ENCODE results near the gene KRTAP5-7.
A peak's percentile ranks its signal among the peaks of the same experiment; 100 is the strongest.

KRTAP5-7 gene

GRCh38 chr11:71498091-71498490 lies 29.0 kb upstream of the KRTAP5-7 start:
- Histone ChIP-seq H3K4me1 (ENCODE audit: control insufficient read depth, insufficient read depth, low read depth, low read length) (peaks cover 3% of the 10 kb centered on the region), H3K9me3 (ENCODE audit: control insufficient read depth, low read length) (peaks cover 4% of the 10 kb centered on the region), H2BK5ac (ENCODE audit: low read depth, low read length, poor library complexity, severe bottlenecking) (no peak overlapping the region), H2AFZ (ENCODE audit: low read depth, low read length) (no peak overlapping the region), H3K9ac (ENCODE audit: low read length) (no peak overlapping the region), H2AK5ac (ENCODE audit: low read length, severe bottlenecking) (no peak overlapping the region), H3K27ac (ENCODE audit: low read length, poor library complexity, severe bottlenecking) (no peak overlapping the region), H2BK120ac (ENCODE audit: low read depth, low read length) (no peak overlapping the region), H4K8ac (ENCODE audit: low read length) (no peak overlapping the region), H4K91ac (ENCODE audit: low read length) (no peak overlapping the region), H3K4me3 (ENCODE audit: insufficient read depth in 1 of 2, low read depth in 1 of 2, low read length in 2 of 2) (no peak overlapping the region), H3K4ac (ENCODE audit: low read depth in 1 of 2, low read length in 2 of 2) (no peak overlapping the region), H3K23ac (ENCODE audit: low read length in 2 of 2) (no peak overlapping the region), H3K4me2 (ENCODE audit: low read length, poor library complexity, severe bottlenecking) (no peak overlapping the region), H3K18ac (ENCODE audit: low read depth in 1 of 2, low read length in 2 of 2) (no peak overlapping the region), H3K27me3 (ENCODE audit: control insufficient read depth in 1 of 2, insufficient read depth in 1 of 2, low read length in 2 of 2) (no peaks in the 10 kb centered on the region), H3K36me3 (ENCODE audit: control insufficient read depth in 1 of 2, insufficient read depth in 2 of 2, low read depth in 1 of 2, low read length in 2 of 2) (peaks cover 75 to 83% of the 10 kb centered on the region in 2 experiments), H3K14ac (ENCODE audit: low read length in 2 of 2) (no peak overlapping the region), H2BK12ac (ENCODE audit: low read length in 2 of 2) (no peak overlapping the region), H3K79me1 (replicated peaks; ENCODE audit: low read length, poor library complexity, severe bottlenecking) (peaks cover 17% of the 10 kb centered on the region), H2BK15ac (ENCODE audit: low read depth, poor library complexity, severe bottlenecking) (no peak overlapping the region)
- no peak for DNase-seq
- 98% methylated on average over 19 of the region's 19 CpGs for WGBS

- H2BK12ac ChIP-seq (ENCODE audit: low read length in 2 of 2) = no peak overlapping the region
- no peak overlapping the region for H2BK5ac ChIP-seq (ENCODE audit: low read depth, low read length, poor library complexity, severe bottlenecking)
- H4K8ac ChIP-seq (ENCODE audit: low read length) = no peak overlapping the region
- H3K23ac ChIP-seq (ENCODE audit: low read length in 2 of 2) = no peak overlapping the region
- H3K4me2 ChIP-seq (ENCODE audit: low read length, poor library complexity, severe bottlenecking) = no peak overlapping the region
- H3K18ac ChIP-seq (ENCODE audit: low read depth in 1 of 2, low read length in 2 of 2) = no peak overlapping the region
- H3K4me3 ChIP-seq (ENCODE audit: insufficient read depth in 1 of 2, low read depth in 1 of 2, low read length in 2 of 2) = no peak overlapping the region
- H2BK120ac ChIP-seq (ENCODE audit: low read depth, low read length) = no peak overlapping the region
- no peak overlapping the region for H2AFZ ChIP-seq (ENCODE audit: low read depth, low read length)
- H4K91ac ChIP-seq (ENCODE audit: low read length) = no peak overlapping the region
- H3K36me3 ChIP-seq (ENCODE audit: control insufficient read depth in 1 of 2, insufficient read depth in 2 of 2, low read depth in 1 of 2, low read length in 2 of 2) = peaks cover 79 to 86% of the 10 kb centered on the region in 2 experiments
- peaks cover 4% of the 10 kb centered on the region for H3K9me3 ChIP-seq (ENCODE audit: control insufficient read depth, low read length)
- WGBS = 74% methylated on average over 10 of the region's 13 CpGs
- peaks cover 16% of the 10 kb centered on the region for H3K79me1 ChIP-seq (replicated peaks; ENCODE audit: low read length, poor library complexity, severe bottlenecking)
- no peak overlapping the region for H3K27ac ChIP-seq (ENCODE audit: low read length, poor library complexity, severe bottlenecking)
- no peak overlapping the region for H3K14ac ChIP-seq (ENCODE audit: low read length in 2 of 2)
- no peak overlapping the region for H2AK5ac ChIP-seq (ENCODE audit: low read length, severe bottlenecking)
- H3K27me3 ChIP-seq (ENCODE audit: control insufficient read depth in 1 of 2, insufficient read depth in 1 of 2, low read length in 2 of 2) = no peaks in the 10 kb centered on the region
- no peak overlapping the region for H3K9ac ChIP-seq (ENCODE audit: low read length)
- H3K4me1 ChIP-seq (ENCODE audit: control insufficient read depth, insufficient read depth, low read depth, low read length) = peaks cover 3% of the 10 kb centered on the region
- no peak overlapping the region for H3K4ac ChIP-seq (ENCODE audit: low read depth in 1 of 2, low read length in 2 of 2)
- no peak overlapping the region for H2BK15ac ChIP-seq (ENCODE audit: low read depth, poor library complexity, severe bottlenecking)
- DNase-seq = peak; percentile 45
Measured at GRCh38 chr11:71499125-71499524, 27.9 kb upstream of the KRTAP5-7 start.

DNA sequence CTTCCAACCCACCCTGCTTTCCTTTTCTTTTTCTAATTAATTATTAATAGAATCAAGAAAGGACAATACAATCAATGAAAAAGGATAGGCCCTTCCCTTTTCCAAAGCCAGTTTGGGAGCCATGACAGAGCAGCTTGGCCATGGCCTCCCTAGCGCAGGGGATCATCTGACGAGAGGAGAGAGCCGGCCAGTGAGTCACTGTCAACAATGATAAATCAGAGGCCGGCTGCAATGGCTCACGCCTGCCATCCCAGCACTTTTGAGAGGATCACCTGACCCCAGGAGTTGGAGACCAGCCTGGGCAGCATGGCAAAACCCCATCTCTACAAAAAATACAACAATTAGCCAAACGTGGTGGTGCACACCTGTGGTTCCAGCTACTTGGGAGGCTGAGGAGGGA lies 27.5 kb upstream of the KRTAP5-7 start:
- peaks cover 5% of the 10 kb centered on the region for H3K4me1 ChIP-seq (ENCODE audit: control insufficient read depth, insufficient read depth, low read depth, low read length)
- H2AK5ac ChIP-seq (ENCODE audit: low read length, severe bottlenecking) = no peak overlapping the region
- no peak overlapping the region for H4K8ac ChIP-seq (ENCODE audit: low read length)
- no peak overlapping the region for H3K18ac ChIP-seq (ENCODE audit: low read depth in 1 of 2, low read length in 2 of 2)
- H3K79me1 ChIP-seq (replicated peaks; ENCODE audit: low read length, poor library complexity, severe bottlenecking) = peaks cover 16% of the 10 kb centered on the region
- H2BK15ac ChIP-seq (ENCODE audit: low read depth, poor library complexity, severe bottlenecking) = no peak overlapping the region
- H3K4me2 ChIP-seq (ENCODE audit: low read length, poor library complexity, severe bottlenecking) = no peak overlapping the region
- no peak overlapping the region for H3K9ac ChIP-seq (ENCODE audit: low read length)
- no peak overlapping the region for H3K4ac ChIP-seq (ENCODE audit: low read depth in 1 of 2, low read length in 2 of 2)
- H2BK120ac ChIP-seq (ENCODE audit: low read depth, low read length) = no peak overlapping the region
- H2AFZ ChIP-seq (ENCODE audit: low read depth, low read length) = no peak overlapping the region
- no peak overlapping the region for H2BK5ac ChIP-seq (ENCODE audit: low read depth, low read length, poor library complexity, severe bottlenecking)
- H3K14ac ChIP-seq (ENCODE audit: low read length in 2 of 2) = no peak overlapping the region
- DNase-seq = peak; percentile 7
- H3K27ac ChIP-seq (ENCODE audit: low read length, poor library complexity, severe bottlenecking) = no peak overlapping the region
- peaks cover 4% of the 10 kb centered on the region for H3K9me3 ChIP-seq (ENCODE audit: control insufficient read depth, low read length)
- 71% methylated on average over 6 of the region's 6 CpGs for WGBS
- no peak overlapping the region for H4K91ac ChIP-seq (ENCODE audit: low read length)
- no peak overlapping the region for H2BK12ac ChIP-seq (ENCODE audit: low read length in 2 of 2)
- H3K23ac ChIP-seq (ENCODE audit: low read length in 2 of 2) = no peak overlapping the region
- no peaks in the 10 kb centered on the region for H3K27me3 ChIP-seq (ENCODE audit: control insufficient read depth in 1 of 2, insufficient read depth in 1 of 2, low read length in 2 of 2)
- H3K36me3 ChIP-seq (ENCODE audit: control insufficient read depth in 1 of 2, insufficient read depth in 2 of 2, low read depth in 1 of 2, low read length in 2 of 2) = peaks cover 81 to 87% of the 10 kb centered on the region in 2 experiments
- H3K4me3 ChIP-seq (ENCODE audit: insufficient read depth in 1 of 2, low read depth in 1 of 2, low read length in 2 of 2) = no peak overlapping the region

DNA sequence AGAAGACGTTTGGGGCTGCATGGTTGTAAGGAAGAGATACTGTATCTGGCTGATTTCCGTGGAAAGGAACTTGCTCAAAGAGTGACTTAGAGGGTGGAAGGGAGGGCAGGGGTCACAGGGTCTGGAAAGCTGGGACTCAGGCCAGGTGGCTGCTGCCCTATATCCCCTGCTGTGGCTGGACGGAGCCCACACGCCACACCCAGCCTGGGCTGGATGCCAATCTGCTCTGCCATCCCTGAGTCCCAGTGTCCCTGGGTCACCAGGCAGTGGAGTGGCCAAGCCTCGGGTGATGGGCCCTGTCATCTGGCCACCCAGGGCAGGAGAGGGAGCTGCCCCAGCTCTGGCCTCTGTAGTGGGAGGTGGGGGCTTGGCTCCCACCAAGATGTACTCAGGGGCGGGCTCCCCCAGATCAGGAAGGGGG lies 26.5 kb upstream of the KRTAP5-7 start:
- H3K4me2 ChIP-seq (ENCODE audit: low read length, poor library complexity, severe bottlenecking) = no peak overlapping the region
- H3K79me1 ChIP-seq (replicated peaks; ENCODE audit: low read length, poor library complexity, severe bottlenecking) = peaks cover 15% of the 10 kb centered on the region
- peaks cover 4% of the 10 kb centered on the region for H3K9me3 ChIP-seq (ENCODE audit: control insufficient read depth, low read length)
- H3K9ac ChIP-seq (ENCODE audit: low read length) = no peak overlapping the region
- H3K4ac ChIP-seq (ENCODE audit: low read depth in 1 of 2, low read length in 2 of 2) = no peak overlapping the region
- H3K14ac ChIP-seq (ENCODE audit: low read length in 2 of 2) = peak overlapping the region in 1 of 2 experiments; percentile 11
- H3K4me1 ChIP-seq (ENCODE audit: control insufficient read depth, insufficient read depth, low read depth, low read length) = peaks cover 6% of the 10 kb centered on the region
- H2BK5ac ChIP-seq (ENCODE audit: low read depth, low read length, poor library complexity, severe bottlenecking) = no peak overlapping the region
- H4K91ac ChIP-seq (ENCODE audit: low read length) = no peak overlapping the region
- 77% methylated on average over 6 of the region's 6 CpGs for WGBS
- H2AFZ ChIP-seq (ENCODE audit: low read depth, low read length) = no peak overlapping the region
- no peaks in the 10 kb centered on the region for H3K27me3 ChIP-seq (ENCODE audit: control insufficient read depth in 1 of 2, insufficient read depth in 1 of 2, low read length in 2 of 2)
- H3K27ac ChIP-seq (ENCODE audit: low read length, poor library complexity, severe bottlenecking) = no peak overlapping the region
- H4K8ac ChIP-seq (ENCODE audit: low read length) = no peak overlapping the region
- no peak overlapping the region for H3K4me3 ChIP-seq (ENCODE audit: insufficient read depth in 1 of 2, low read depth in 1 of 2, low read length in 2 of 2)
- no peak overlapping the region for H3K23ac ChIP-seq (ENCODE audit: low read length in 2 of 2)
- peaks cover 78 to 85% of the 10 kb centered on the region in 2 experiments for H3K36me3 ChIP-seq (ENCODE audit: control insufficient read depth in 1 of 2, insufficient read depth in 2 of 2, low read depth in 1 of 2, low read length in 2 of 2)
- H2BK12ac ChIP-seq (ENCODE audit: low read length in 2 of 2) = no peak overlapping the region
- DNase-seq = no peak
- H2BK120ac ChIP-seq (ENCODE audit: low read depth, low read length) = no peak overlapping the region
- no peak overlapping the region for H2BK15ac ChIP-seq (ENCODE audit: low read depth, poor library complexity, severe bottlenecking)
- H2AK5ac ChIP-seq (ENCODE audit: low read length, severe bottlenecking) = no peak overlapping the region
- no peak overlapping the region for H3K18ac ChIP-seq (ENCODE audit: low read depth in 1 of 2, low read length in 2 of 2)
